Measurements from ENCODE around the gene HDAC4.
A peak's percentile ranks its signal among the peaks of the same experiment; 100 is the strongest.

Gene HDAC4

DNA sequence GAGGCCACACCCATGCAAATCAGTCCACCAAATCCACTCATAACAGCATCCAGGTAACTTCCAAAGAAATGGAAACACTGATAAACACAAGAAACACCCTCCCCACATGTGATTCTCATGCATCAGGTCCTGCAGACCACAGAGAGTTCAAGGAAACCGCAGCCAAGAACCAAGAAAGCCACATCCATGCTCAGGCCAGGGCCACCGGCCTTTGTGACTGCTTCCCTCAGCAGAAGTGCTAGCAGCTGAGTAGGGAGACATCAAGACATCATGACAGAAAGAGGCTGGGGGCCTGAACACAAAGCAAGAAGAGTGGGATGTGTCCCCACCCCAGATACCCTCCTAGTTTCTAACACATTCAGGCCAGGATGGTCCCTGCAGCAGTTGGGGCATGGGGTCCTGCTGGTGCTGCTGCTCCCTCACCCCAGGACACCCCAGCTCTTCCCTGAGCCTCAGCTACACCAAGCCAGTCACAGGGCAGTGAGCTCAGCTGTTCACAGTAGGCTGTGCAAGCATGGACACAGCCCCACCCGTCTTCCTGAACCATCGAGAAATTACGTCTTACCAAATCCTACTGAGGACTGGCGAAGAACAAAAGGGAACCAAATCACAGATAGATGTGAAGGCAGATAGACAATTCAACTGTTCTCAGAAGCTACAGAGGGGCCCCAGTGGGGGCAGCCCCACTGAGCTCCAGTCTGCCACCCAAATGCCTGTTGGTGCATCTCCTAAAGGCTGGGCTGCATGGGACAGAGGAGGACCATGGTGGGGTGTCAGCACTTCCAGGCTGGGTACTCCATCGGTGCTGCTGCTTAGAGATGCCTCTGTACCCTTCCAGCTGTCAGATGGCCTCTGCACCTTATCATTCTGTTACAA is 60.9 kb downstream of the HDAC4 start:
- DNase-seq: peak; percentile 27

DNA sequence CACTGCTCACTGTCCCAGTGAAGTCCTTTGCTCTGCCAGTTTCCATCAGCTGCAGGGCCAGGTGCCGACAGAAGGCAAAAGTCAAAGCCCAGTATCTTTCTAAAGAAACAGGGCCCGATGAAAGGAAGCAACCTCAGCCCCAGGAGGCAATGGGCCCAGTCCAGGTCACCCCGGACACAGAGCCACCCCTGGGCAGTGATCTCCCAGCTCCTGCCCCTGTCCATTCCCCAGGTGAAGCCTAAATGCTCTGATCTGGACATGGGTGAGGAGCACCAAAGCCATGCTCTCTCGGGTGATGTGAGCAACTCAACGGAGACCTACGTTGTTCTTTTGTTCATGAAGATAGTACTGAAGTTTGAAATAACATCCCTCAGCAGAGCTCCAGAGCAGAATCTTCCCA is 61.6 kb downstream of the HDAC4 start:
- in situ Hi-C loops (cut with MboI; ENCODE audit: low pct_unique_long_range_greater_than_20kb, low sequenced_read_pairs): no loop called here
- no peak for DNase-seq

More for the DNA sequence above, 60.9 kb downstream of the HDAC4 start:
- in situ Hi-C loops (cut with MboI; ENCODE audit: low pct_unique_long_range_greater_than_20kb, low sequenced_read_pairs): no loop called here

DNA sequence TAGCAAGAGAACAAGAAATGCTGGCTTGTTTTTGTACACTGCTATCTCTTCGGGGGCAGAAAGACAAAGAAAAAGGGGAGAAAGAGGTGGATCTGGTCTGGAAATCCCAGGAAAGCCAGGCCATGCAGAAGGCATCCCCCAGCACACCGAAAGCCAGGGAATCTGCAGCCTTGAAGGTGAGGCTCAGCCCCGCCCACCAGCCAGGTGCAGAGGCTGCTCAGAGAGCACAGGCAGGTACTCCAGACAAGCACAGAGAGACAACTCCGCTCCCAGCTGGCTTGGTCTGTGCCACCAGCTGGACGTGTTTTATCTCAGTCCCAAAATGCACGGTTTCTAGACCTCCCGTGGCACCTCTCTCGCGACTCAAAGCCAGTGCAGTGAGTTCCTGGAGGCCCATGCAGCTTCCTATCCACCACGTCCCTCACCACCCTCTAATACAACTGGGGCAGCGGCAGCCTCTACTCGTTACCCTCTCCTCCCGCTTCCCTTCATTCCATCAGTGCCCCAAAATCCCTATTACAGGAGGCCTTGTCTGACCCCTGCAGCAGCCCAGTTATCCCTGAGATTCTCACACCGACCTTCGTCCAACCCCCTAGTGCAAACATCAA is 62.8 kb downstream of the HDAC4 start:
- no peak for DNase-seq

GRCh38 chr2:239337122-239337876 is 63.5 kb downstream of the HDAC4 start:
- in situ Hi-C loops (cut with MboI; ENCODE audit: low pct_unique_long_range_greater_than_20kb, low sequenced_read_pairs): no loop called here
- DNase-seq: no peak

More for the DNA sequence above, 62.8 kb downstream of the HDAC4 start:
- in situ Hi-C loops (cut with MboI; ENCODE audit: low pct_unique_long_range_greater_than_20kb, low sequenced_read_pairs): no loop called here

DNA sequence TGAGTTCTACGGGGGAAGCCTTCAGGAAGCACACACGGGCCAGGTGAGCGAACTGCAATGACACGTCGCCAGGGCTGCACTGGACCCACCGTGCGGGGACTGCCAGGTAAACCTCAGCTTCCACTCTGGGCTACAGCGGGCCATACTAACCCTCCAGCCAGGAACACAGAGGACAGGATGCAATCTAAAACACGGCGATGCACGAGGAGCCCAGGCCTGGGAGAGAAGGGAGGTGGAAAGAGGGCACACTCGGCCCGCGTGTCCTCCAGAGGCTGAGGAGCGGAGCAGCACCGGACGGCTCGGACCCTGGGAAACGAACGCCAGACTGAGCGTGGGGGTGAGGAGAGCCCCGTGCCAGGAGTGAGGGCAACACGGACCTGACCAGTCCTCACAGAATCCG is 69.3 kb downstream of the HDAC4 start:
- no peak for DNase-seq
- in situ Hi-C loops (cut with MboI; ENCODE audit: low pct_unique_long_range_greater_than_20kb, low sequenced_read_pairs): no loop called here

GRCh38 chr2:239330836-239331235 is 70.0 kb downstream of the HDAC4 start:
- in situ Hi-C loops (cut with MboI; ENCODE audit: low pct_unique_long_range_greater_than_20kb, low sequenced_read_pairs): no loop called here
- no peak for DNase-seq

GRCh38 chr2:239329972-239330572 is 70.7 kb downstream of the HDAC4 start:
- DNase-seq: no peak
- in situ Hi-C loops (cut with MboI; ENCODE audit: low pct_unique_long_range_greater_than_20kb, low sequenced_read_pairs): no loop called here

- in situ Hi-C loops (cut with MboI; ENCODE audit: low pct_unique_long_range_greater_than_20kb, low sequenced_read_pairs): no loop called here
- no peak for DNase-seq
Observed at GRCh38 chr2:239329284-239329971, 71.4 kb downstream of the HDAC4 start.

DNA sequence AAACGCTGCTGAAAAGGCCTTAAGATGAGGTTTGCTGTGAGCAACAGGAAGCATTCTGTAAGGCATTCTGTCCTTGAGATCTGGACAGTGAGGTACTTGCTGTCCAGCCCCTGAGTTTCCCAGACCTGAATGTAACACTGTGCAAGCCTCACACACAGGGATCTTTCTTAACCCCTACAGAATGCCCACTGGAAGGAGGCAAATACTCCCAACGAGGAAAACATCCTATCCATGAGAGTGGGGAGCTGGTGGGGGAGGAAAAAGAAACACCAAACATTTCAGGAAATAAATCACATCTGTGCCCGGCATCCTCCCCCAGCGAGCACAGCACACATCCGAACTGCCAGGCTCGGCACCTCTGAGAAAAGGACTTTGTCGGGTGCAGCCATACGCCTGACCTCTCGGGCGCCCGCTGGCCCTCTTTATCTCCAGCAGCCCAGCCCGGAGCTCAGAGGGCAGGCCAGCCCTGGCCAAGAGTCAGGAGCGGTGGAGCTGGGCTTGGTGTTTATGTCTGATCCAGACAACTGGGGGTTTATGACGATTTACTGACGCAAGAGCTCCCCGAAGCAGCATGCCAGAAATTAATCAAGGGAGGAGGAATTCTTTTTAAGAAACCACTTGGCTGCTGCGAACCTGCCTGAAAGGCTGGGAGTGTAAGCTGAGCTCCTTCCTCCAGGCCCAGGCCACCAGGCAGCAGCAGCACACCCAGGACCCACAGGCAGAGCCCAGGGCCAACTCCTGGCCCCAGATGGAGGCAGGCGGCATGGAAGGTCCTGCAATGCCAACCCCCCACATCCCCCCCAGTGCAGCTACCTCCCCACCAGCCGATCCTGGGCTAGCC is 72.2 kb downstream of the HDAC4 start:
- no peak for DNase-seq
- in situ Hi-C loops (cut with MboI; ENCODE audit: low pct_unique_long_range_greater_than_20kb, low sequenced_read_pairs): no loop called here

- in situ Hi-C loops (cut with MboI; ENCODE audit: low pct_unique_long_range_greater_than_20kb, low sequenced_read_pairs): no loop called here
- no peak for DNase-seq
Observed at GRCh38 chr2:239327536-239328350, 73.1 kb downstream of the HDAC4 start.

DNA sequence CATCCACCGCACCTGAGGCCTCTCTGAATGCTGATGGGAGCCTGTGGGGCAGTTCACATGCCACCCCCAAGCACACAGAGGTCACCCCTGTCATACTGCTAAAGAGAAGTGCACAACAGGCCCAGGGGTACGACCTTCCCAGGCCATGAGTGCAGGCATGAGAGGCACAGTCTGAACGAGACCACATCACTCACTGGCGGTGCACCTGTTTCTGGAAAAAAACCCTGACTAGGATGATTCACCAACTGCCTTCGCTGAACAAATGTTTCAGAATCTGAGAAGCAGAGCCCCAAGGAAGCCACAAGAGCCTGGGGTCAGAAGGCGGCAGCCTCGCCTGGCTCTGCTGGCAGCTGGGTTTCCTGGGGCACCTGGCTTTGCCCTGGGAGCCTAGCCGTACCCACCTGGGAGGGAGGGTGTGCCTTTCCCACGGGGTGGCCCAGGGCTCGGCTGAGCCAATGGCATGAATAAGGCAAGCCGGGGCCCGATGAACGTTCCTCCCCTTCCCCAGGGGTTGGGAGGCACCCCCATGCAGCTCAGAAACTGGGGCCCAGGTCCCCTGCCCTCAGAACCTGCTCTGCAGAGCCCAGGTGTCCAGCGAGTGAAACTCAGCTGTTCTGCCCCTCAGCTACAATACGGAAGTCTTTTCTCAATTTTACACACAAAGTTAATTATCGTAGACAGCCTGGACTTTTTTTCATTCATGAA is 73.8 kb downstream of the HDAC4 start:
- DNase-seq: no peak
- in situ Hi-C loops (cut with MboI; ENCODE audit: low pct_unique_long_range_greater_than_20kb, low sequenced_read_pairs): no loop called here

GRCh38 chr2:239324456-239324855 is 76.4 kb downstream of the HDAC4 start:
- DNase-seq: no peak
- in situ Hi-C loops (cut with MboI; ENCODE audit: low pct_unique_long_range_greater_than_20kb, low sequenced_read_pairs): no loop called here

GRCh38 chr2:239323447-239323846 is 77.4 kb downstream of the HDAC4 start:
- in situ Hi-C loops (cut with MboI; ENCODE audit: low pct_unique_long_range_greater_than_20kb, low sequenced_read_pairs): no loop called here
- DNase-seq: no peak

DNA sequence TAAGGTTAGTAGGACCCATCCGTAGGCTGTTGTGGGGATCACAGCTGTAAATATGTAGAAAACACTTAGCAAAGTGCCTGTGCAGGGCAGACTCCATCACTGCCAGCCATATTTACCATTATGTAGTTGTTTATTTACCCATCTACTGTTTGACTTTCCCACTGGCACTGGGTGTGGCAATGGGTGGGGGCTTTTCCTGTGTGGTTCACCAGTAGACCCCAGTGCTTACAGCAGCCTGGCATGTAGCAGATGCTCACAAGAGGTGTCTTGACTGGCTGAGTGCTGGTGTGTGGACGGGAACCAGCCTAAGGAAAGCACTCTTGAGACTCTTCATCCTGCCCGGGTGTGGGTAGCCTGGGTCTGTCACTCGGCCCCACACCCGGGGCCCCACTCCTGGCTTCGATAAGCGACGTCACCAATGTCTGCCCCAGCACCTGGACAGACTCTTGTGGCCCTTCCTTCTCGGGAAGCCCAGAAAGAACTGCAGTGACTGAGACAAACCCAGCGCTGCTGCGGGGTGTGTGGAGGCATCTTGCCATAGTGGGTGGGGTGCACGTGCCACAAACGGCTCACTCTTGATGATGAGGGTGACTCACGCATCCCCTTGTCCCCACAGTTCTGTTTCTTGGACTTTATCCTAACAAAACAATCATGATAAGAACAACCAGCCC is 78.3 kb downstream of the HDAC4 start:
- no peak for DNase-seq

GRCh38 chr2:239321596-239322415 is 79.0 kb downstream of the HDAC4 start:
- no peak for DNase-seq

More for the DNA sequence above, 78.3 kb downstream of the HDAC4 start:
- in situ Hi-C loops (cut with MboI; ENCODE audit: low pct_unique_long_range_greater_than_20kb, low sequenced_read_pairs): no loop called here

More at GRCh38 chr2:239321596-239322415, 79.0 kb downstream of the HDAC4 start:
- in situ Hi-C loops (cut with MboI; ENCODE audit: low pct_unique_long_range_greater_than_20kb, low sequenced_read_pairs): no loop called here
